ENCODE data around the gene CCDC188.

DNA sequence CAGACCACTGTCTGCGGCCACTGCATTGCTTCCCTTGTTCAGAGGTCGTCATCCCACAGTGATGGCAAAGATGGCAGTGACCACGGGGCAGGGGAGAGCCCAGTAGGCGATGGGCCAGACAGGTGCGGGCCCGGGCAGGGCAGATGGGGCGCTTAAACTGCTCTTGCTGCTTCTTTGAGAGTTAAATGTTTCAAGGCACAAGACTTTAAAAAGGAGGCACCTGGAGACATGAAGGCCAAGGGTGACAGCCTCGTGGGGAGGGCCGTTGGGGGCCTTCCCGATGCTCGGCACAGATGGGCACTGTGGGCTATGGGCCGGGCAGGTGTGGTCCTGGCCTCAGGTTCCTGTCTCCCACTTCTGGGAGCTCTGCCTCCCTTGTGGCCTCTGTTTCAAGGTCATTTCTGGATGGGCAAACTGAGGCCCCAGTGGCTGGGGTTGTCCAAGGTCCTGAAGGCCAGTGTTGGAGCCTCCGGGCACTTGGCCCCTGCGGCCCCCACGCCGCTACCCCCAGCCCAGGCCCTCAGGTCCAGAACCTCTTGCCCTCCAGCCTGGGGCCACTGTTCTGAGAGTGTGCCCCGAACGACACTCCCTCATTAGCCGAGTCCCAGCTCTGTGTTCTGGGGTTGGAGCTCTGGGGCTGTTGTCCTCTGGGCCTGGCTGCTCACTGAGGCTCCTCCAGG lies 16.9 kb upstream of the CCDC188 start:
- TF ChIP-seq GATA2 (IDR thresholded peaks at IDR 0.05; ENCODE audit: low read depth, low read length) (no peak), GATA3 (IDR thresholded peaks at IDR 0.05; ENCODE audit: low read depth, low read length) (no peak)
